Measurements from ENCODE around the gene EEIG1.

The EEIG1 gene

GRCh38 chr9:127963041-127963358 is 17.8 kb downstream of the EEIG1 start:
- DNase-seq (peak; percentile 27), ATAC-seq (no peak)
- Mint-ChIP-seq H3K36me3 (ENCODE audit: low read depth) (peaks cover 4% of the 10 kb centered on the region), H3K27ac (peak overlapping the region; percentile 91), H3K27me3 (no peaks in the 10 kb centered on the region), H3K4me3 (peak overlapping the region; percentile 9), H3K4me1 (peaks cover 98% of the 10 kb centered on the region), H3K9me3 (no peaks in the 10 kb centered on the region)

GRCh38 chr9:127962278-127962677 is 18.5 kb downstream of the EEIG1 start:
- Mint-ChIP-seq H3K4me3 (no peak overlapping the region), H3K36me3 (ENCODE audit: low read depth) (peaks cover 4% of the 10 kb centered on the region), H3K27me3 (no peaks in the 10 kb centered on the region), H3K9me3 (no peaks in the 10 kb centered on the region), H3K4me1 (peaks cover 97% of the 10 kb centered on the region), H3K27ac (peak overlapping the region; percentile 91)
- DNase-seq (no peak), ATAC-seq (no peak)

- ATAC-seq = no peak
- DNase-seq = no peak
- Mint-ChIP-seq H3K27me3 (no peaks in the 10 kb centered on the region), H3K9me3 (no peaks in the 10 kb centered on the region), H3K4me1 (peaks cover 97% of the 10 kb centered on the region), H3K36me3 (ENCODE audit: low read depth) (peaks cover 4% of the 10 kb centered on the region), H3K27ac (peak overlapping the region; percentile 67), H3K4me3 (no peak overlapping the region)
Measured at GRCh38 chr9:127961613-127962155, 19.1 kb downstream of the EEIG1 start.

- H3K4me1 Mint-ChIP-seq = peaks cover 95% of the 10 kb centered on the region
- DNase-seq (no peak), ATAC-seq (no peak)
- H3K4me3 Mint-ChIP-seq = no peak overlapping the region
- peaks cover 4% of the 10 kb centered on the region for H3K36me3 Mint-ChIP-seq (ENCODE audit: low read depth)
- peak overlapping the region; percentile 67 for H3K27ac Mint-ChIP-seq
- H3K27me3 Mint-ChIP-seq = no peaks in the 10 kb centered on the region
- H3K9me3 Mint-ChIP-seq = no peaks in the 10 kb centered on the region
Measured at GRCh38 chr9:127961155-127961490, 19.7 kb downstream of the EEIG1 start.

GRCh38 chr9:127960410-127961154 is 20.2 kb downstream of the EEIG1 start:
- no peak overlapping the region for H3K4me3 Mint-ChIP-seq
- no peak for ATAC-seq

GRCh38 chr9:127959841-127960409 is 20.9 kb downstream of the EEIG1 start:
- DNase-seq (no peak), ATAC-seq (no peak)
- Mint-ChIP-seq H3K27me3 (no peaks in the 10 kb centered on the region), H3K4me1 (peaks cover 95% of the 10 kb centered on the region), H3K4me3 (no peak overlapping the region), H3K27ac (peak overlapping the region; percentile 80), H3K9me3 (no peaks in the 10 kb centered on the region), H3K36me3 (ENCODE audit: low read depth) (peaks cover 4% of the 10 kb centered on the region)

More at GRCh38 chr9:127960410-127961154, 20.2 kb downstream of the EEIG1 start:
- peak overlapping the region; percentile 80 for H3K27ac Mint-ChIP-seq
- H3K36me3 Mint-ChIP-seq (ENCODE audit: low read depth) = peaks cover 4% of the 10 kb centered on the region
- no peaks in the 10 kb centered on the region for H3K9me3 Mint-ChIP-seq
- no peaks in the 10 kb centered on the region for H3K27me3 Mint-ChIP-seq
- peaks cover 95% of the 10 kb centered on the region for H3K4me1 Mint-ChIP-seq
- DNase-seq = no peak

GRCh38 chr9:127959398-127959797 is 21.4 kb downstream of the EEIG1 start:
- DNase-seq = no peak
- Mint-ChIP-seq H3K9me3 (no peaks in the 10 kb centered on the region), H3K4me1 (peaks cover 95% of the 10 kb centered on the region), H3K27ac (peak overlapping the region; percentile 80), H3K27me3 (no peaks in the 10 kb centered on the region), H3K4me3 (no peak overlapping the region), H3K36me3 (ENCODE audit: low read depth) (peaks cover 4% of the 10 kb centered on the region)
- ATAC-seq = no peak

- Mint-ChIP-seq H3K4me3 (no peak overlapping the region), H3K36me3 (ENCODE audit: low read depth) (peaks cover 4% of the 10 kb centered on the region), H3K27ac (peak overlapping the region; percentile 80), H3K9me3 (no peaks in the 10 kb centered on the region), H3K4me1 (peaks cover 95% of the 10 kb centered on the region), H3K27me3 (no peaks in the 10 kb centered on the region)
- DNase-seq (no peak), ATAC-seq (no peak)
Measured at GRCh38 chr9:127958728-127959127, 22.1 kb downstream of the EEIG1 start.

GRCh38 chr9:127955294-127956015 is 25.3 kb downstream of the EEIG1 start:
- Mint-ChIP-seq H3K27me3 (no peaks in the 10 kb centered on the region), H3K4me3 (peak overlapping the region; percentile 52), H3K4me1 (peaks cover 89% of the 10 kb centered on the region), H3K36me3 (ENCODE audit: low read depth) (peaks cover 4% of the 10 kb centered on the region), H3K9me3 (no peaks in the 10 kb centered on the region), H3K27ac (peak overlapping the region; percentile 92)
- DNase-seq (peak; percentile 84), ATAC-seq (peak; percentile 95)

- Mint-ChIP-seq H3K4me3 (no peak overlapping the region), H3K36me3 (ENCODE audit: low read depth) (peaks cover 4% of the 10 kb centered on the region), H3K27ac (peak overlapping the region; percentile 92), H3K27me3 (no peaks in the 10 kb centered on the region), H3K4me1 (peaks cover 89% of the 10 kb centered on the region), H3K9me3 (no peaks in the 10 kb centered on the region)
- ATAC-seq (no peak), DNase-seq (no peak)
Measured at GRCh38 chr9:127954831-127955293, 25.9 kb downstream of the EEIG1 start.

GRCh38 chr9:127953768-127954505 is 26.9 kb downstream of the EEIG1 start:
- H3K4me1 Mint-ChIP-seq = peaks cover 82% of the 10 kb centered on the region
- no peak for DNase-seq
- H3K9me3 Mint-ChIP-seq = no peaks in the 10 kb centered on the region
- peak overlapping the region; percentile 82 for H3K27ac Mint-ChIP-seq
- H3K27me3 Mint-ChIP-seq = no peaks in the 10 kb centered on the region
- no peak for ATAC-seq
- no peak overlapping the region for H3K4me3 Mint-ChIP-seq
- H3K36me3 Mint-ChIP-seq (ENCODE audit: low read depth) = peaks cover 4% of the 10 kb centered on the region

GRCh38 chr9:127953154-127953553 is 27.6 kb downstream of the EEIG1 start:
- Mint-ChIP-seq H3K27ac (peak overlapping the region; percentile 54), H3K4me3 (no peak overlapping the region), H3K36me3 (ENCODE audit: low read depth) (peaks cover 4% of the 10 kb centered on the region), H3K27me3 (no peaks in the 10 kb centered on the region), H3K4me1 (peaks cover 81% of the 10 kb centered on the region), H3K9me3 (no peaks in the 10 kb centered on the region)
- no peak for ATAC-seq
- DNase-seq = no peak

GRCh38 chr9:127950513-127951289 is 30.1 kb downstream of the EEIG1 start:
- peak overlapping the region; percentile 82 for H3K27ac Mint-ChIP-seq
- no peak for ATAC-seq
- peaks cover 4% of the 10 kb centered on the region for H3K36me3 Mint-ChIP-seq (ENCODE audit: low read depth)
- H3K27me3 Mint-ChIP-seq = no peaks in the 10 kb centered on the region
- H3K9me3 Mint-ChIP-seq = no peaks in the 10 kb centered on the region
- H3K4me3 Mint-ChIP-seq = no peak overlapping the region
- peaks cover 65% of the 10 kb centered on the region for H3K4me1 Mint-ChIP-seq
- no peak for DNase-seq

All from activated naive CD8-positive, alpha-beta T cell treated with anti-CD3 and anti-CD28 coated beads, Interleukin-2, amount 50 U/mL, for 24 hours (primary cell).